GM19372 (cell line): ENCODE results near the gene S100A3.
"Not testable (repeated sequence)": the region's sequence is repeated elsewhere in the genome, so short reads cannot be mapped to it uniquely, and the experiment has no call there.

ENCODE experiments used
- ATAC-seq: cut with Tn5 transposase; IDR thresholded peaks from one replicate; pipeline ENCODE4 v1.9.1; 2021; ENCODE audit warnings: mild to moderate bottlenecking, low read depth, moderate library complexity; ENCODE audit not compliant: unreplicated experiment

S100A3 gene

GRCh38 chr1:153536012-153536670 lies 12.9 kb downstream of the S100A3 start:
- no peak for ATAC-seq

- ATAC-seq = no peak
Observed at GRCh38 chr1:153535242-153536011, 13.6 kb downstream of the S100A3 start, which contains the start of gene S100A6. Gene S100A6, minus strand, starts transcription at chr1:153535991. Its CDS starts 652 bp downstream, at chr1:153535339.

GRCh38 chr1:153534925-153535241 lies 14.2 kb downstream of the S100A3 start:
- no peak for ATAC-seq

- ATAC-seq = no peak
Observed at GRCh38 chr1:153534226-153534924, 14.7 kb downstream of the S100A3 start.

GRCh38 chr1:153533689-153534201 lies 15.3 kb downstream of the S100A3 start:
- ATAC-seq = no peak

- ATAC-seq = no peak
Observed at GRCh38 chr1:153532769-153533599, 16.1 kb downstream of the S100A3 start.

- no peak for ATAC-seq
Observed at GRCh38 chr1:153532181-153532580, 16.9 kb downstream of the S100A3 start.

- no peak for ATAC-seq
Observed at GRCh38 chr1:153531638-153532037, 17.4 kb downstream of the S100A3 start.

- ATAC-seq = no peak
Observed at GRCh38 chr1:153527683-153528040, 21.4 kb downstream of the S100A3 start.

GRCh38 chr1:153527023-153527682 lies 21.9 kb downstream of the S100A3 start:
- no peak for ATAC-seq

GRCh38 chr1:153526132-153526543 lies 22.9 kb downstream of the S100A3 start:
- ATAC-seq = no peak

- no peak for ATAC-seq
Observed at GRCh38 chr1:153525088-153525728, 23.9 kb downstream of the S100A3 start.

- not testable (repeated sequence) for ATAC-seq
Observed at GRCh38 chr1:153522353-153523048, 26.6 kb downstream of the S100A3 start.

GRCh38 chr1:153521808-153522207 lies 27.2 kb downstream of the S100A3 start:
- not testable (repeated sequence) for ATAC-seq

GRCh38 chr1:153520818-153521476 lies 28.1 kb downstream of the S100A3 start:
- no peak for ATAC-seq

GRCh38 chr1:153520137-153520691 lies 28.8 kb downstream of the S100A3 start:
- not testable (repeated sequence) for ATAC-seq

- ATAC-seq = no peak
Observed at GRCh38 chr1:153519242-153519641, 29.8 kb downstream of the S100A3 start.
